MM.1S (cell line): ENCODE results near the gene DOCK10.

Experiments used
- DNase-seq: peaks from one replicate; pipeline ENCODE4 v3.0.0-alpha.2; 2015
- H2AFZ ChIP-seq: fragments of 300-600 bp; sonication (generic); 2 replicates; pipeline ENCODE4 v1.6.0; 2016; ENCODE audit warnings: antibody characterized with exemption, low read length
- H3F3A ChIP-seq: fragments of 300-600 bp; sonication (generic); 2 replicates; pipeline ENCODE4 v1.6.1; 2016; ENCODE audit warnings: mild to moderate bottlenecking, antibody characterized with exemption, low read length, moderate library complexity, mixed read lengths; ENCODE audit not compliant: insufficient read depth
- H3K27ac ChIP-seq: fragments of 300-600 bp; sonication (generic); 2 replicates; pipeline ENCODE4 v1.5.1; 2016; ENCODE audit warnings: mild to moderate bottlenecking, low read length
- H3K27me3 ChIP-seq: fragments of 300-600 bp; sonication (generic); replicated peaks from 2 replicates; pipeline ENCODE4 v1.6.0; 2016; ENCODE audit warnings: low read length; ENCODE audit not compliant: insufficient read depth
- H3K36me3 ChIP-seq: fragments of 300-600 bp; sonication (generic); replicated peaks from 2 replicates; pipeline ENCODE4 v1.6.1; 2016; ENCODE audit warnings: mild to moderate bottlenecking, low read length, mixed read lengths; ENCODE audit not compliant: insufficient read depth
- H3K4me1 ChIP-seq: fragments of 300-600 bp; sonication (generic); 2 replicates; pipeline ENCODE4 v1.6.1; 2016; ENCODE audit warnings: low read length, mixed read lengths
- H3K4me2 ChIP-seq: fragments of 300-600 bp; sonication (generic); 2 replicates; pipeline ENCODE4 v1.6.0; 2016; ENCODE audit warnings: low read depth, low read length
- H3K4me3 ChIP-seq: fragments of 300-600 bp; sonication (generic); 2 replicates; pipeline ENCODE4 v1.5.1; 2016; ENCODE audit warnings: low read length, mixed read lengths
- H3K79me2 ChIP-seq: fragments of 300-600 bp; sonication (generic); 2 replicates; pipeline ENCODE4 v1.6.1; 2016; ENCODE audit warnings: mixed run types, low read length, mixed read lengths
- H3K9ac ChIP-seq: fragments of 300-600 bp; sonication (generic); 2 replicates; pipeline ENCODE4 v1.6.1; 2016; ENCODE audit warnings: low read length, mixed read lengths
- H3K9me2 ChIP-seq: fragments of 300-600 bp; sonication (generic); replicated peaks from 2 replicates; pipeline ENCODE4 v1.6.1; 2016; ENCODE audit warnings: mild to moderate bottlenecking, low read length, mixed read lengths; ENCODE audit not compliant: insufficient read depth
- H3K9me3 ChIP-seq: fragments of 300-600 bp; sonication (generic); replicated peaks from 2 replicates; pipeline ENCODE4 v1.6.1; 2016; ENCODE audit warnings: mild to moderate bottlenecking, low read length, mixed read lengths; ENCODE audit not compliant: insufficient read depth
- H4K20me1 ChIP-seq: fragments of 300-600 bp; sonication (generic); 2 replicates; pipeline ENCODE4 v1.6.1; 2016; ENCODE audit warnings: mild to moderate bottlenecking, low read length, moderate library complexity, mixed read lengths; ENCODE audit not compliant: insufficient read depth
- EZH2 ChIP-seq: fragments of 300-600 bp; sonication (generic); optimal IDR thresholded peaks from 2 replicates; pipeline ENCODE3; 2017; ENCODE audit warnings: low read depth, mild to moderate bottlenecking, antibody characterized with exemption, low read length, mixed read lengths
- EZH2phosphoT487 ChIP-seq: fragments of 300-600 bp; sonication (generic); IDR thresholded peaks from 2 replicates; pipeline ENCODE4 v1.6.1; 2018; ENCODE audit warnings: antibody characterized with exemption, low read length
- TF ChIP-seq, protein P1 (sequence below): fragments of 300-600 bp; sonication (generic); IDR thresholded peaks from 2 replicates; pipeline ENCODE4 v1.5.1; 2016; ENCODE audit warnings: antibody characterized with exemption, low read length, mixed read lengths

DOCK10 gene

DNA sequence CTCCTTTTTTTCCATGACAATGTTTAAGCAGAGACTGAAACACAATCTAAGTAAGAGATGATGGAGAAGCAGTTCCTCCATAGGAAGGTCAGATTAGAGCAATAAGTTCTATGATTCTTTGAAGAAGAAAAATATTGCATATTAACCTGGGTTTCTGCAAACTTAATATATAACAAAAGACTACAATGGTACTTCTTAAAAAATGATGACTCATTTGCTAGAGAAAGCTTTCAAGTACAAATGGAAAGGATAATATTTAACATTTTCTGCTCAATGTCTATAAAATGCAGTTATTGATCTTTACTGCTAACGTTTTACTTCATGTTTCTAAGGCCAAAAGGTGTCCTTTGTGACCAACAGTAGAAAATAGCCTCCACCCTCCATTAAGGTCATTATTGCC is 158.6 kb downstream of the DOCK10 start:
- H3K4me3 ChIP-seq, result no peak overlapping the region
- no peak for DNase-seq
- TF ChIP-seq, protein P1, sequence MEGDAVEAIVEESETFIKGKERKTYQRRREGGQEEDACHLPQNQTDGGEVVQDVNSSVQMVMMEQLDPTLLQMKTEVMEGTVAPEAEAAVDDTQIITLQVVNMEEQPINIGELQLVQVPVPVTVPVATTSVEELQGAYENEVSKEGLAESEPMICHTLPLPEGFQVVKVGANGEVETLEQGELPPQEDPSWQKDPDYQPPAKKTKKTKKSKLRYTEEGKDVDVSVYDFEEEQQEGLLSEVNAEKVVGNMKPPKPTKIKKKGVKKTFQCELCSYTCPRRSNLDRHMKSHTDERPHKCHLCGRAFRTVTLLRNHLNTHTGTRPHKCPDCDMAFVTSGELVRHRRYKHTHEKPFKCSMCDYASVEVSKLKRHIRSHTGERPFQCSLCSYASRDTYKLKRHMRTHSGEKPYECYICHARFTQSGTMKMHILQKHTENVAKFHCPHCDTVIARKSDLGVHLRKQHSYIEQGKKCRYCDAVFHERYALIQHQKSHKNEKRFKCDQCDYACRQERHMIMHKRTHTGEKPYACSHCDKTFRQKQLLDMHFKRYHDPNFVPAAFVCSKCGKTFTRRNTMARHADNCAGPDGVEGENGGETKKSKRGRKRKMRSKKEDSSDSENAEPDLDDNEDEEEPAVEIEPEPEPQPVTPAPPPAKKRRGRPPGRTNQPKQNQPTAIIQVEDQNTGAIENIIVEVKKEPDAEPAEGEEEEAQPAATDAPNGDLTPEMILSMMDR, result no peak
- TF ChIP-seq EZH2 (no peak), EZH2phosphoT487 (no peak)
- no peaks in the 10 kb centered on the region for H3K4me1 ChIP-seq
- no peak overlapping the region for H3K27ac ChIP-seq
- H3K27me3 ChIP-seq, result no peaks in the 10 kb centered on the region
- no peaks in the 10 kb centered on the region for H3K36me3 ChIP-seq
- no peaks in the 10 kb centered on the region for H3F3A ChIP-seq
- no peaks in the 10 kb centered on the region for H3K9me2 ChIP-seq
- no peaks in the 10 kb centered on the region for H3K79me2 ChIP-seq
- H2AFZ ChIP-seq, result no peak overlapping the region
- H4K20me1 ChIP-seq, result no peaks in the 10 kb centered on the region
- no peaks in the 10 kb centered on the region for H3K9me3 ChIP-seq
- no peak overlapping the region for H3K9ac ChIP-seq
- no peak overlapping the region for H3K4me2 ChIP-seq

DNA sequence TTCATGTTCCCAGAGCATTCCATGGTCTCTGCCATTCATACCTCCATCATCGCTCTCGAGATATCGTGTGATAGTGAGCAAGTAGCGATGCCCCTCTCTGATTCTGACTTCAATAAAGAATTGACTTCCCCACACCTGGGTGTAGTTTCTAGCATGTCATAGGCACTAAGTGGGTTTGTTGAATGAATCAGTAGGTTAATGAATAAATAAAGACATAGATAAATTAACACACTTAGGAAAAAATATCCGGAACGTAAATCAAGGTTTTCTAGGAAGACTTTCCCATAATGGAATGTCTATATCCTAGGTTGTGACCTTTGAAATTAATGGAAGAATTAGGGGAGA is 159.1 kb downstream of the DOCK10 start:
- no peaks in the 10 kb centered on the region for H3K9me3 ChIP-seq
- no peak for TF ChIP-seq EZH2phosphoT487
- TF ChIP-seq, protein P1, result no peak
- no peak for TF ChIP-seq EZH2
- no peak overlapping the region for H3K9ac ChIP-seq
- H3K4me3 ChIP-seq, result no peak overlapping the region
- H3K79me2 ChIP-seq, result no peaks in the 10 kb centered on the region
- H3K27me3 ChIP-seq, result no peaks in the 10 kb centered on the region
- H3K36me3 ChIP-seq, result no peaks in the 10 kb centered on the region
- no peak overlapping the region for H3K4me2 ChIP-seq
- H2AFZ ChIP-seq, result no peak overlapping the region
- H4K20me1 ChIP-seq, result no peaks in the 10 kb centered on the region
- H3F3A ChIP-seq, result no peaks in the 10 kb centered on the region
- H3K9me2 ChIP-seq, result no peaks in the 10 kb centered on the region
- no peak overlapping the region for H3K27ac ChIP-seq
- DNase-seq, result no peak
- H3K4me1 ChIP-seq, result no peaks in the 10 kb centered on the region

DNA sequence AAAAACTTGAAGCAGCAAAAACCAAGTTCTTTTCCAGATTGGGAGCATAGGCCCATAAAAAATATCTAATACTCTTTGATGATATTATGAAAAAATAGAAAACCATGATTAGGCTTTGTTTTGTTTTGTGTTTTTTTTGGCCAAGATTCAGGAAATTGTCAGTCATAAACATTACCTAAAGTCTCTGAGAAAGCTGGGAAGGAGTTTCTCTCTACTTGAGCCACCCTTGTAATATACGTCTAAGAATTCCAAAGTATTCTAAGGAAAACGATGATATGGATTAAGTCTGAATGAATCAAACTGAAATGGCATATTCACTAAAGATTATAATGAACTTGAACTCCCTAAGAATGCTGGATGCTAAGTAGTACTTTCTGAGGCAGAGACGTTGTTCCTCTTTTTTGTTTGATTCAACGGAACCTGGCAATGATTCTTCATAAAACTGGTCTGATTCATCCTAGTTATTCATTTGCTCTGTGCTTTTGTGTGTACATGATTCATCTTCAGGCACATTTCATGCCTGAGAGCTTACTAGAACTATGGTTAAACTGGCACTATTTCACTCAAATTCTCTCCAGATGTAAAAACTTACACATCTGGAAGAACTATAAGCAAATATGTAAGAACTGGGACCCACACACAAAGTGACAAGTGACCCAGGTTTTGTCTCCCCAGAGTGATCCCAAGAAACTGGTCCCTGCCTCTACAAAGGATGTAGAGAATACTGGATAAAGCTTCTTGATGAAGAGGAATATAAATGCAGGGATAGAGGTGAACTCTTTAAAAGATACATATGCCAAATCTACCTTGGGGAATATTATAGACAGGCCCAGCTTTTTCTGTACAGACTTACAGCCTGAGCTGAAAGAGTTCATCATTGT is 159.7 kb downstream of the DOCK10 start:
- Histone ChIP-seq H3K27me3 (no peaks in the 10 kb centered on the region), H3K36me3 (no peaks in the 10 kb centered on the region), H3K9me3 (no peaks in the 10 kb centered on the region), H3K4me2 (no peak overlapping the region), H3K4me3 (no peak overlapping the region), H3K27ac (no peak overlapping the region), H3K4me1 (no peaks in the 10 kb centered on the region), H2AFZ (no peak overlapping the region), H3F3A (no peaks in the 10 kb centered on the region), H4K20me1 (no peaks in the 10 kb centered on the region), H3K79me2 (no peaks in the 10 kb centered on the region), H3K9me2 (no peaks in the 10 kb centered on the region), H3K9ac (no peak overlapping the region)
- TF ChIP-seq, protein P1, result no peak
- TF ChIP-seq EZH2phosphoT487 (no peak), EZH2 (no peak)
- DNase-seq, result no peak
